Sigmoid colon (tissue), 7 donors: Measurements from ENCODE around the gene ZNF408. TPM values are rescaled to one million over a fixed set of nuclear protein-coding genes. Genes with fewer than 3 reads are reported as not detected.
A peak's percentile ranks its signal among the peaks of the same experiment; 100 is the strongest.

Experiments used
- DNase-seq: peaks from one replicate; pipeline ENCODE4 v3.0.0-alpha.2; 2019
- H3K27ac ChIP-seq, 4 donors: fragments of 200-600 bp; sonication (generic); one replicate each; pipeline ENCODE4 v1.5.1; 2016 to 2019; ENCODE audit warnings: mild to moderate bottlenecking in 1 of 4
- H3K27me3 ChIP-seq, 3 donors: fragments of 200-600 bp; sonication (generic); one replicate each; pipeline ENCODE4 v1.5.1; 2019; ENCODE audit warnings: mild to moderate bottlenecking in 1 of 3
- H3K36me3 ChIP-seq, 4 donors: fragments of 200-600 bp; sonication (generic); one replicate each; pipeline ENCODE4 v1.5.1; 2016 to 2019
- H3K4me1 ChIP-seq, 4 donors: fragments of 200-600 bp; sonication (generic); one replicate each; pipeline ENCODE4 v1.5.1; 2017 to 2019
- H3K4me3 ChIP-seq, 4 donors: fragments of 200-600 bp; sonication (generic); one replicate each; pipeline ENCODE4 v1.5.1; 2017 to 2019; ENCODE audit warnings: mild to moderate bottlenecking in 2 of 4, moderate library complexity in 1 of 4
- H3K9me3 ChIP-seq, 4 donors: fragments of 200-600 bp in 3 of 4; sonication (generic) in 3 of 4; one replicate each; pipeline versions ENCODE4 v1.5.1 to v1.6.1; 2013 to 2019
- EP300 ChIP-seq, 4 donors: sonication (generic); formaldehyde crosslinking; IDR thresholded peaks; one replicate each; pipeline ENCODE4 v1.6.1; 2017; ENCODE audit warnings: antibody characterized with exemption in 4 of 4
- POLR2A ChIP-seq, 2 donors: fragments of 450-650 bp; IDR thresholded peaks; one replicate each; pipeline ENCODE4 v1.6.1; 2016; ENCODE audit warnings: antibody characterized with exemption in 2 of 2, mild to moderate bottlenecking in 2 of 2, moderate library complexity in 2 of 2
- POLR2AphosphoS5 ChIP-seq, 4 donors: sonication (generic); formaldehyde crosslinking; IDR thresholded peaks; one replicate each; pipeline ENCODE4 v1.6.1; 2017; ENCODE audit warnings: antibody characterized with exemption in 4 of 4
- WGBS, 2 donors: extraction: QIAGEN DNeasy Blood & Tissue Kit; methylation state at CpG; one replicate each; pipeline ENCODE4 v1.1.7; 2013; 5-methylcytosine and 5-hydroxymethylcytosine counted together
- intact Hi-C: fragments of 100-400 bp; cut with DNase I; formaldehyde crosslinking; loops from one replicate; pipeline ENCODE4 v1.15.1; 2023
- polyA plus RNA-seq, 3 donors: library from polyadenylated mRNA; stranded (reverse); fragments of 200-250 nt; gene quantifications; one replicate each; pipeline ENCODE4 v1.2.3, GENCODE V29; 2013
- total RNA-seq, 4 donors: library from RNA; depleted of rRNA; stranded (reverse); fragments of >200 nt; gene quantifications; one replicate each; pipeline ENCODE4 v1.1.0, GENCODE V29; 2016
- TF ChIP-seq, protein P1 (sequence below), 4 experiments: fragments of 450-650 bp in 3 of 4; fragments of 200-600 bp in 1 of 4; IDR thresholded peaks; one replicate each; pipeline ENCODE4 v1.5.1; 2016 to 2019; ENCODE audit warnings: antibody characterized with exemption in 4 of 4, mild to moderate bottlenecking in 3 of 4, moderate library complexity in 2 of 4
- donor health status: healthy with polysubstance abuse.
- donor health status: Bipolar disorder and iron deficiency.
- donor health status: healthy.

The ZNF408 gene
- total and polyA plus RNA-seq, 7 donors: 4.3 to 12.8 (median 8.4) TPM

DNA sequence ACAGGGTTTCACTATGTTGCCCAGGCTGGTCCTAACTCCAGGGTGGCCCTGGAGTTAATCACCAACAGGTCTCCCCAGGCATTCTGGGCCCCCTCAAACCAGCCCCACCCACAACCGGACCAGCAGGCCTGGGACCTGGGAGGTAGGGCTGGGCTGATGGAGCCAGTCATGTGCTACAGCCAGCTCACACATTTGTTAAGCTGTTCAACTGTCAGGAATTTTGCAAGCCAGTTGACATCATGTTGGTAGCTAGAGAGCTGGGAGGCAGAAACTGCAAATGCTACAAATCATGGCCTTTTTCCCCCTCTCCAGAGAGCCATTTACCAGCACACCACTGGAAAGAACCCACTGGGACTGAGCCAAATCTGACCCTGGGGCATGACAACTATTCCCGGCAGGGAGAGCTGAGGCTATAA lies 7.2 kb upstream of the ZNF408 start:
- no peak overlapping the region for H3K4me3 ChIP-seq
- TF ChIP-seq EP300 (IDR thresholded peaks at IDR 0.05) (no peak), POLR2AphosphoS5 (IDR thresholded peaks at IDR 0.05) (peak in 1 of 4 donors; percentile 27)
- 76% methylated on average over 2 of the region's 2 CpGs for WGBS, 2 donors
- H3K27ac ChIP-seq: peak overlapping the region; percentile 17 to 91 (median 58)
- H3K4me1 ChIP-seq: peaks cover 0 to 52% (median 40%) of the 10 kb centered on the region in 4 donors
- no peak for DNase-seq
- no peaks in the 10 kb centered on the region for H3K27me3 ChIP-seq
- H3K36me3 ChIP-seq: peaks cover 20 to 66% (median 39%) of the 10 kb centered on the region in 4 donors
- intact Hi-C loops: no loop called here
- no peaks in the 10 kb centered on the region for H3K9me3 ChIP-seq

DNA sequence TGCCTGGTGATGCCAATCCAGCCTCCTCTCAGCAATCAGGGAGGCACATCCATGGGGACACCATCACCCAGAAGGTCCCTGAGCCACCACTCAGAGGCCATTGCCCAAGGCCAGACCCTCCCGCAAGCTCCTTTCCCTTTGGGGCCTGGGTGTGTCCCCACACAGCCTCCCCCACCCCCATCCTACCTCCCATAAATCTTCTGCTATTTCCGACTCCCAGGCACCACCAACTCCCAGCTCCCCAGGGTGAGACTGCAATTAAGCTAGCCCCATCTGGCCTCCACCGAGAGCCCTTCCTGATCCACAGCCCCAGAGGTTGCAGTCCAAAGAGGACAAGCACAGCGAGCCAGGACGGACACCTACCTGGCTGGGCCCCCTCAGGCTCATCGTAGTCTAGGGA lies 6.8 kb upstream of the ZNF408 start:
- Histone ChIP-seq H3K4me1 (peaks cover 0 to 57% (median 44%) of the 10 kb centered on the region in 4 donors), H3K27ac (peak overlapping the region; percentile 55 to 91 (median 75)), H3K4me3 (no peak overlapping the region), H3K27me3 (no peaks in the 10 kb centered on the region), H3K36me3 (peaks cover 19 to 61% (median 36%) of the 10 kb centered on the region in 4 donors), H3K9me3 (no peaks in the 10 kb centered on the region)
- WGBS, 2 donors: 89 to 91% methylated on average over 6 of the region's 6 CpGs
- no peak for TF ChIP-seq POLR2AphosphoS5 (IDR thresholded peaks at IDR 0.05)
- TF ChIP-seq EP300 (IDR thresholded peaks at IDR 0.05): no peak
- TF ChIP-seq, protein P1, sequence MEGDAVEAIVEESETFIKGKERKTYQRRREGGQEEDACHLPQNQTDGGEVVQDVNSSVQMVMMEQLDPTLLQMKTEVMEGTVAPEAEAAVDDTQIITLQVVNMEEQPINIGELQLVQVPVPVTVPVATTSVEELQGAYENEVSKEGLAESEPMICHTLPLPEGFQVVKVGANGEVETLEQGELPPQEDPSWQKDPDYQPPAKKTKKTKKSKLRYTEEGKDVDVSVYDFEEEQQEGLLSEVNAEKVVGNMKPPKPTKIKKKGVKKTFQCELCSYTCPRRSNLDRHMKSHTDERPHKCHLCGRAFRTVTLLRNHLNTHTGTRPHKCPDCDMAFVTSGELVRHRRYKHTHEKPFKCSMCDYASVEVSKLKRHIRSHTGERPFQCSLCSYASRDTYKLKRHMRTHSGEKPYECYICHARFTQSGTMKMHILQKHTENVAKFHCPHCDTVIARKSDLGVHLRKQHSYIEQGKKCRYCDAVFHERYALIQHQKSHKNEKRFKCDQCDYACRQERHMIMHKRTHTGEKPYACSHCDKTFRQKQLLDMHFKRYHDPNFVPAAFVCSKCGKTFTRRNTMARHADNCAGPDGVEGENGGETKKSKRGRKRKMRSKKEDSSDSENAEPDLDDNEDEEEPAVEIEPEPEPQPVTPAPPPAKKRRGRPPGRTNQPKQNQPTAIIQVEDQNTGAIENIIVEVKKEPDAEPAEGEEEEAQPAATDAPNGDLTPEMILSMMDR (IDR thresholded peaks at IDR 0.05): no peak
- no peak for TF ChIP-seq POLR2A (IDR thresholded peaks at IDR 0.05)
- intact Hi-C loops: no loop called here
- DNase-seq: no peak

DNA sequence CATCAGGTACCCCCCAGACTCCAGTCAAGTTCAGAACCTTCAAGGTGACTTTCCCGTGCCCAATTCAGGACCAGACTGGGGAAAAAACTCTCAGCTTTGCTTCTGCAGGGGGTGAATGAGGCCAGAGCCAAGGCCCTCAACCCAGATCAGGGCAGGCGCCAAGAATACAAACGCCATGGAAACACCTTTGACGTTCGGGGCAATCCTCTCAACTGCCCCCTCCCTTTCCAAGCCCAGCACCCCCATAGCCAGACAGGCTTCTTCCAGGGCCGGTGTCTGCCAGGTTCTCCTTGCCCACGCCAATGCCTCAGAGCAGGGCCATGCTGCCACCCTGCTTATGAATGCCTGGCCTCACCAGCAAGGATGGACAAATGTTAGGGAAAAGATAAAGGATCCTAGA lies 6.2 kb upstream of the ZNF408 start:
- Histone ChIP-seq H3K9me3 (no peaks in the 10 kb centered on the region), H3K4me3 (no peak overlapping the region), H3K4me1 (peaks cover 0 to 63% (median 50%) of the 10 kb centered on the region in 4 donors), H3K27ac (peak overlapping the region; percentile 55 to 91 (median 75)), H3K36me3 (peaks cover 15 to 56% (median 33%) of the 10 kb centered on the region in 4 donors), H3K27me3 (no peaks in the 10 kb centered on the region)
- WGBS, 2 donors: 89% methylated on average over 7 of the region's 7 CpGs
- intact Hi-C loops: no loop called here
- TF ChIP-seq POLR2A (IDR thresholded peaks at IDR 0.05): no peak
- TF ChIP-seq, protein P1 (IDR thresholded peaks at IDR 0.05): no peak
- no peak for TF ChIP-seq POLR2AphosphoS5 (IDR thresholded peaks at IDR 0.05)
- DNase-seq: no peak

DNA sequence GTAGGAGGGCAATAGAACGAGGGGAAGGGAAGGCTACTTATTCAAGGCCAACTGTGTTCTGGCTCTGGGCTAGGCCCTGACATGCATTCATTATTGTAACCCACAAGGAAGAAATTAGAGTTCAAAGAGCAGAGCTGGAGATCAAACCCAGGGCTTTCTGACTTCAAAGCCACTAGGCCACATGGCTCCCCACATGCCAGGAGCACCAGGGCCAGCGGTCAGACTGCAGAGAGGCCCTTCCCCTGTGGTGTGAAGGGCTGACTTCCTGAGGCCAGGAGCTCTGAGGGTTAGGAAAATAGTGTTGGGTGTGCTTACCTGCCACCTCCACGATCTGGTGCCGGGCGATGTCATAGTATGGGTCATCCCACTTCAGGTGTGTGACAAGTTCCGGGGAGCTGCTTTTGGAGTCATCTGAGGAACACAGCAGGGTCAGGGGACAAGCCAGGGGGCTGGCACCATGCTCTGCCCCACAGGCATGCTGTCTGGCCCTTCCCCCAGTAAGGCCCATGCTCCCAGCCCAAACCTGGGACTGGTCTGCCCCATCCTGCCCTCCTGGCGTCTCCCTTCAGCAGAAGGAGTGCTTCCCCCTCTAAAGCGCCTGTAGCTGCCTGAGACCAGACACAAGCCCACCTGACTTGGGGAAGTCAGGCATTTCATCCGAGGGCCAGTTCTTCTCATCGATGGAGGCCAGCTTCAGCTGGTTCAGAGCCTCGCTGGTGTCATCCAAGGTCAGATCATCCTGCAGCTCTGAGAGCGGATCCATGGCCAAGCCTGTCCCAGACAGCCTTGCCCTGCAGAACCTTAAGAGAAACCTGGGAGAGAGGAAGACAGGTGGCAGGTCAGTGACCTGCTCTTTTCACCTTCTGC lies 5.3 kb upstream of the ZNF408 start:
- intact Hi-C loops: no loop called here
- Histone ChIP-seq H3K27me3 (no peaks in the 10 kb centered on the region), H3K36me3 (peaks cover 15 to 49% (median 33%) of the 10 kb centered on the region in 4 donors), H3K4me1 (peaks cover under 1 to 66% (median 53%) of the 10 kb centered on the region in 4 donors), H3K9me3 (no peaks in the 10 kb centered on the region), H3K4me3 (no peak overlapping the region), H3K27ac (peak overlapping the region; percentile 55 to 91 (median 75))
- WGBS, 2 donors: 94 to 95% methylated on average over 12 of the region's 12 CpGs
- TF ChIP-seq, protein P1 (IDR thresholded peaks at IDR 0.05): no peak
- TF ChIP-seq POLR2AphosphoS5 (IDR thresholded peaks at IDR 0.05) (no peak), POLR2A (IDR thresholded peaks at IDR 0.05) (no peak), EP300 (IDR thresholded peaks at IDR 0.05) (no peak)
- DNase-seq: no peak

DNA sequence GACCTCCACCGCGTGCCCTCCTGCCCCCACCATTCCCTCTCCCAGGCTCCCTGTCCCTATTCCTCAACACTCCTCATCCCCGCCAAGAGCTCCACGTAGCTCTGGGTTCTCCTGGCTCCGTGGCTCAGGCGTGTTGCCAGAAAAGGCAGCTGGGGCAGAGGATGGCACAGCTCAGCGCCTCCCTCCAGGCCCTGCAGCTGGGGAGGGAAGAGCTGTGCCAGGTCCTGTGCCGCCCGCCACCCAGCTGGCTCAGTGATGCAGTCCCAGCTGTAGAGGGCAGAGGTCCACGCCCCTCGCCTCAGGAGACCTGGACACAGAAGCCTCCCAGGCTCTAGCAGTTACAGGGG lies 4.6 kb upstream of the ZNF408 start:
- H3K27ac ChIP-seq: peak overlapping the region; percentile 30 to 91 (median 72)
- H3K27me3 ChIP-seq: no peaks in the 10 kb centered on the region
- no peak for DNase-seq
- intact Hi-C loops: no loop called here
- no peak for TF ChIP-seq POLR2A (IDR thresholded peaks at IDR 0.05)
- TF ChIP-seq, protein P1 (IDR thresholded peaks at IDR 0.05): no peak
- no peak for TF ChIP-seq POLR2AphosphoS5 (IDR thresholded peaks at IDR 0.05)
- no peak for TF ChIP-seq EP300 (IDR thresholded peaks at IDR 0.05)
- no peak overlapping the region for H3K4me3 ChIP-seq
- no peaks in the 10 kb centered on the region for H3K9me3 ChIP-seq
- peaks cover 2 to 68% (median 53%) of the 10 kb centered on the region in 4 donors for H3K4me1 ChIP-seq
- WGBS, 2 donors: 79 to 86% methylated on average over 11 of the region's 11 CpGs
- peaks cover 15 to 43% (median 33%) of the 10 kb centered on the region in 4 donors for H3K36me3 ChIP-seq
